Measurements from ENCODE around the gene KRT71. TPM values are rescaled to one million over a fixed set of nuclear protein-coding genes. Genes with fewer than 3 reads are reported as not detected.

Gene KRT71
- total and polyA plus RNA-seq, 2 of the 8 experiments (the other 6 are each of a cell fraction or from before 2014, with no cell fraction given): not detected

- no peak for TF ChIP-seq CHD7 (IDR thresholded peaks at IDR 0.05; ENCODE audit: insufficient replicate concordance, low read length)
Measured at GRCh38 chr12:52530905-52531304, 22.0 kb downstream of the KRT71 start (continued).

All from H1 (cell line).